Esophagus squamous epithelium (tissue), 5 donors: ENCODE results near the gene HPD. TPM values are rescaled to one million over a fixed set of nuclear protein-coding genes. Genes with fewer than 3 reads are reported as not detected.
"Not testable (repeated sequence)": the region's sequence is repeated elsewhere in the genome, so short reads cannot be mapped to it uniquely, and the experiment has no call there.

Experiments
- DNase-seq: peaks from one replicate; lab custom pipeline; 2025; lab: John Stamatoyannopoulos, UW
- H3K27ac ChIP-seq, 4 donors: fragments of 200-600 bp; sonication (generic); one replicate each; pipeline ENCODE4 v1.5.1; 2016 to 2019; ENCODE audit warnings: mild to moderate bottlenecking in 1 of 4
- H3K27me3 ChIP-seq, 4 donors: fragments of 200-600 bp; sonication (generic); 1 replicate in 3 of 4; 2 replicates in 1 of 4; pipeline versions ENCODE4 v1.5.1 to v1.6.0; 2017 to 2021; ENCODE audit warnings: antibody characterized with exemption in 1 of 4
- H3K36me3 ChIP-seq, 3 donors: fragments of 200-600 bp; sonication (generic); one replicate each; pipeline ENCODE4 v1.5.1; 2016 to 2019
- H3K4me1 ChIP-seq, 3 donors: fragments of 200-600 bp; sonication (generic); one replicate each; pipeline ENCODE4 v1.5.1; 2017 to 2019
- H3K4me3 ChIP-seq, 4 donors: fragments of 200-600 bp; sonication (generic); 1 replicate in 3 of 4; 2 replicates in 1 of 4; pipeline ENCODE4 v1.5.1; 2016 to 2019; ENCODE audit warnings: mild to moderate bottlenecking in 2 of 4, moderate library complexity in 1 of 4
- H3K9me3 ChIP-seq, 3 donors: fragments of 200-600 bp; sonication (generic); one replicate each; pipeline ENCODE4 v1.5.1; 2016 to 2019
- POLR2A ChIP-seq, 4 donors: fragments of 450-650 bp; IDR thresholded peaks; one replicate each; pipeline ENCODE4 v1.6.1; 2017; ENCODE audit warnings: antibody characterized with exemption in 4 of 4, mild to moderate bottlenecking in 4 of 4, moderate library complexity in 3 of 4
- WGBS, 2 donors: methylation state at CpG; one replicate each; pipeline ENCODE4 v1.1.5; 2018; 5-methylcytosine and 5-hydroxymethylcytosine counted together
- intact Hi-C: fragments of 100-400 bp; cut with DNase I; formaldehyde crosslinking; loops from one replicate; pipeline ENCODE4 v1.15.0; 2022
- total RNA-seq, 4 donors: library from RNA; depleted of rRNA; stranded (reverse); fragments of >200 nt; gene quantifications; one replicate each; pipeline ENCODE4 v1.1.0, GENCODE V29; 2016
- TF ChIP-seq, protein P1 (sequence below), 6 experiments: fragments of 450-650 bp in 4 of 6; fragments of 200-600 bp in 2 of 6; sonication (generic) in 2 of 6; IDR thresholded peaks; one replicate each; pipeline ENCODE4 v1.5.1; 2016 to 2019; ENCODE audit warnings: antibody characterized with exemption in 6 of 6, mild to moderate bottlenecking in 4 of 6, moderate library complexity in 4 of 6
- donor health status: DM: yes; HTN: yes; CAD: no.

Gene HPD
- total RNA-seq, 4 donors from 2014 or later, result 1.3 TPM; not detected in 3

DNA sequence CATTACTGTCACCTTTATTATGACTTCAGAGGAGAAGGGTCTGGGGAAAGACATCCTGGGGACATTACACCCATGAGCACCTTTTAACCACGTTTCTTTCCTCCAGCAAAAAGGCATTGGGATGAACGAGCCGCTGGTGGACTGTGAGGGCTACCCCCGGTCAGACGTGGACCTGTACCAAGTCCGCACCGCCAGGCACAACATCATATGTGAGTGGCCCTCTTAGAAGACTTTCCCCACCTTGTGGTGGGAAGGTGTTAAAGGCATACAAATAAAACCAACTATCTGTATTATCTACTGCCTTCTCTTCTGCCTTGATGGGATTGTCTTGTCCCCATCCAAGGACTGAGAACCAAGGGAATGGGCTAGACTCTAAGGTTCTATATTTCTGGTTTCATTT is 36.0 kb upstream of the HPD start:
- intact Hi-C loops, result no loop called here
- no peak for TF ChIP-seq POLR2A (IDR thresholded peaks at IDR 0.05)
- TF ChIP-seq, protein P1, sequence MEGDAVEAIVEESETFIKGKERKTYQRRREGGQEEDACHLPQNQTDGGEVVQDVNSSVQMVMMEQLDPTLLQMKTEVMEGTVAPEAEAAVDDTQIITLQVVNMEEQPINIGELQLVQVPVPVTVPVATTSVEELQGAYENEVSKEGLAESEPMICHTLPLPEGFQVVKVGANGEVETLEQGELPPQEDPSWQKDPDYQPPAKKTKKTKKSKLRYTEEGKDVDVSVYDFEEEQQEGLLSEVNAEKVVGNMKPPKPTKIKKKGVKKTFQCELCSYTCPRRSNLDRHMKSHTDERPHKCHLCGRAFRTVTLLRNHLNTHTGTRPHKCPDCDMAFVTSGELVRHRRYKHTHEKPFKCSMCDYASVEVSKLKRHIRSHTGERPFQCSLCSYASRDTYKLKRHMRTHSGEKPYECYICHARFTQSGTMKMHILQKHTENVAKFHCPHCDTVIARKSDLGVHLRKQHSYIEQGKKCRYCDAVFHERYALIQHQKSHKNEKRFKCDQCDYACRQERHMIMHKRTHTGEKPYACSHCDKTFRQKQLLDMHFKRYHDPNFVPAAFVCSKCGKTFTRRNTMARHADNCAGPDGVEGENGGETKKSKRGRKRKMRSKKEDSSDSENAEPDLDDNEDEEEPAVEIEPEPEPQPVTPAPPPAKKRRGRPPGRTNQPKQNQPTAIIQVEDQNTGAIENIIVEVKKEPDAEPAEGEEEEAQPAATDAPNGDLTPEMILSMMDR (IDR thresholded peaks at IDR 0.05), result peak in 3 of 6 experiments; percentile 13 to 20 (median 18)
- Histone ChIP-seq H3K4me1 (peaks cover 18 to 43% (median 27%) of the 10 kb centered on the region in 3 donors), H3K4me3 (no peak overlapping the region), H3K9me3 (no peaks in the 10 kb centered on the region), H3K36me3 (peaks cover 3 to 76% (median 11%) of the 10 kb centered on the region in 3 donors), H3K27me3 (no peaks in the 10 kb centered on the region), H3K27ac (peak overlapping the region in 3 of 4 donors; percentile 42 to 77 (median 72))
- no peak for DNase-seq
- 78 to 83% methylated on average over 6 to 7 of the region's 7 CpGs for whole genome bisulfite sequencing, 2 donors

DNA sequence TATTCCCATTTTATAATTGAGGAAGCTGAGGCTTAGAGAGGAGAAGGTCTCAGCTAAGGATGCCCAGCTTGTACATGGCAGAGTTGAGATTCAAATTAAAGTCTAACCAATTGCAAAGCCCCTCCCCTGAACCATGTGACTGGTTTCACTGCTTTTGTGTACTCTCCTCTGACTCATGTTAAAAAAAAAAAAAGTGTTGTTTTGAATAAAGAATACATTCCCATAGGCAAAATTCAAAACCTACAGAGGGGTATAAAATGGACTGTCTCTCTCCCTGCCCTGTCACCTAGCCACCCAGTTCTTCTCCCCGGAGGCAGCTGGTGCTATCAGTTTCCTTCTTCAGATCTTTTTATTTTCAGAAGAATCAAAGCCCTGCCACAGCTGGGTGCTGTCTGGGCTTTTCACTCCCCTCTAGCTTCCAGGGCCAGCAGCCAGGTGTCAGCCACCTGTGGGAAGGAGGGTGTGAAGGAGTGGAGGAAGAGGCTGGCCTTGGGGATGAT is 35.4 kb upstream of the HPD start:
- DNase-seq, result no peak
- Histone ChIP-seq H3K27me3 (no peaks in the 10 kb centered on the region), H3K9me3 (no peaks in the 10 kb centered on the region), H3K36me3 (peaks cover 0 to 69% (median 5%) of the 10 kb centered on the region in 3 donors), H3K4me1 (peaks cover 20 to 49% (median 31%) of the 10 kb centered on the region in 3 donors), H3K27ac (peak overlapping the region in 3 of 4 donors; percentile 42 to 77 (median 72)), H3K4me3 (peak overlapping the region in 1 of 4 donors; percentile 2)
- intact Hi-C loops, result no loop called here
- TF ChIP-seq POLR2A (IDR thresholded peaks at IDR 0.05), result no peak
- TF ChIP-seq, protein P1 (IDR thresholded peaks at IDR 0.05), result no peak
- WGBS, 2 donors, result 0 to 22% methylated on average over 1 of the region's 1 CpG

DNA sequence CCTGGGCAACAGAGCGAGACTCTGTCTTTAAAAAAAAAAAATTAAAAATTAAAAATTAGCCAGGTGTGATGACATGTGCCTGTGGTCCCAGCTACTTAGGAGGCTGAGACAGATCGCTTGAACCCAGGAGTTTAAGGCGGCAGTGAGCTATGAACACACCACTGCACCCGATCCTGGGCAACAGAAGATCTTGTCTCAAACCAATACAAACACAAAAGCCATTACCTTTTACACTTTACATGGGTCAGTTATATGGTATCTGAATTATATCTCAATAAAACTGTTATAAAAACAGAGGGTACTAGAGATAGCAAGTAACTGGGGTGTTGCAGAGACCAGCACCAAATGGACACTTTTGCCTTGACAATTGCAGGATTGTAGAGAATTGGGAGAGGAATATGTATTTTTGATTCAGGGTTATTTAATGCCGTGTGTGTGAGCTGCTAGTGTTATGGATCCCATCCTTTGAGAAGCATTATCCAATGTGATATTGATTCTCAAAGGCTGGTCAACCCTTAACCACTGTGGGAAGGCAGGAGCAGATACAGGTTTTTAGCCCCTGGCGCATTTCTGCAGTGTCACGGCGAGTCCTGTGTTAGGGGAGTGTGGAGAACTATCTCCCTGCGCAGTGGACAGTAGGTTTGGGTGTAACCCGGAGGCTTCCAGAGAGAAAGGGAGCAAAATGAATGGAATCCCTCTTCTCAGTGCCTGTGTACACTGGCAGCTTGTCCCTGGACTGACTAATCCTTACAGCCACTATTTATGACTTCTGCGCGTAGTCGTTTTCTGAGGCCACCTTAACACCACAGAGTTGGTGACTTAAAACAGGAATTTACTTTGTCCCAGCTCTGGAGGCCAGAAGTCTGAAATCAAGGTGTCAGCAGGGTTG is 34.3 kb upstream of the HPD start:
- H3K9me3 ChIP-seq, result no peaks in the 10 kb centered on the region
- peaks cover 20 to 56% (median 33%) of the 10 kb centered on the region in 3 donors for H3K4me1 ChIP-seq
- no peaks in the 10 kb centered on the region for H3K27me3 ChIP-seq
- intact Hi-C loops, result no loop called here
- TF ChIP-seq POLR2A (IDR thresholded peaks at IDR 0.05), result no peak
- TF ChIP-seq, protein P1 (IDR thresholded peaks at IDR 0.05), result no peak
- 88 to 89% methylated on average over 11 to 13 of the region's 13 CpGs for WGBS, 2 donors
- H3K4me3 ChIP-seq, result no peak overlapping the region
- DNase-seq, result no peak
- H3K36me3 ChIP-seq, result peaks cover 0 to 59% (median 3%) of the 10 kb centered on the region in 3 donors
- H3K27ac ChIP-seq, result peak overlapping the region in 2 of 4 donors; percentile 72 to 77

DNA sequence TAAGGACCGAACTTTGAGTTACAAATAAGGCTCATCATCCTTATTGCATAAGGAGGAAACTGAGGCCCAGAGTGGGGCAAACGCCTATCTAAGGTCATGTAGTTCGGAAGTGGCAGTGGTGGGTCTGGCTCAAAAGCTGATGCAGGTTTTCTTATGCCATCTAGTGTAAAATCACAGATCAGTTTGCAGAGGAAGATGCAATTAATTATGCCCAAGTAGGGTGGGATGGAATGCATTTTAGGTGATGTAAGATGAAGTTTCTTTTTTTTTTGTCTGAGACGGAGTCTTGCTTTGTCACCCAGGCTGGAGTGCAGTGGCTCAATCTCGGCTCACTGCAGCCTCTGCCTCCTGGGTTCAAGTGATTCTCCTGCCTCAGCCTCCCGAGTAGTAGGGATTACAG is 31.0 kb upstream of the HPD start:
- peak overlapping the region; percentile 75 to 89 (median 82) for H3K4me3 ChIP-seq
- not testable (repeated sequence) for H3K27me3 ChIP-seq, H3K9me3 ChIP-seq, DNase-seq
- intact Hi-C loops, result loop anchor here (10.0 kb wide), 1 partner anchor 75 kb away; no protein-coding TSS in a partner anchor
- H3K36me3 ChIP-seq, result peaks cover 0 to 26% (median 0%) of the 10 kb centered on the region in 3 donors
- peaks cover 20 to 56% (median 33%) of the 10 kb centered on the region in 3 donors for H3K4me1 ChIP-seq
- H3K27ac ChIP-seq, result peak overlapping the region; percentile 95 to 98 (median 98)
- 13 to 36% methylated on average over 5 to 6 of the region's 6 CpGs for WGBS, 2 donors

DNA sequence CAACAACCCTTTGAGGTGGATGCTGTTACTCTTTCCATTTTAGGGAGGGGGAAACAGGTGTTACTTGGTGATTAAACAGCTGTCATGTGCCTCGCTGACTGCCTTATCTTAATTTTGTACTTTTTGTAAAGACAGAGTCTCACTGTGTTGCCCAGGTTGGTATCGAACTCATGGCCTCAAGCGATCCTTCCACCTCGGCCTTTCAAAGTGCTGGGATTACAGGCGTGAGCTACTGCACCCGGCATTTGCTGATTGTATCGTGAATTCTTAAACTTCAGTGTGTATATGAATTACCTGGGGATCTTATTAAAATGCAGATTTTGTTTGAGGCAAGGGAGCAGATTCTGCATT is 30.6 kb upstream of the HPD start:
- Histone ChIP-seq H3K36me3 (peaks cover 0 to 22% (median 0%) of the 10 kb centered on the region in 3 donors), H3K4me1 (peaks cover 18 to 52% (median 28%) of the 10 kb centered on the region in 3 donors), H3K27ac (peak overlapping the region; percentile 95 to 98 (median 98)), H3K9me3 (no peaks in the 10 kb centered on the region), H3K27me3 (peaks cover 0 to 7% (median 0%) of the 10 kb centered on the region in 4 donors), H3K4me3 (peak overlapping the region; percentile 75 to 89 (median 82))
- DNase-seq, result no peak
- 0% methylated on average over 6 to 7 of the region's 7 CpGs for WGBS, 2 donors
- TF ChIP-seq, protein P1 (IDR thresholded peaks at IDR 0.05), result no peak
- no peak for TF ChIP-seq POLR2A (IDR thresholded peaks at IDR 0.05)
- intact Hi-C loops, result loop anchor here (10.0 kb wide), 1 partner anchor 74 kb away; no protein-coding TSS in a partner anchor
